ENCODE measurements around the gene PPIB.

The PPIB gene

GRCh38 chr15:64162869-64163658 lies at the start of gene PPIB:
TSS of gene PPIB (minus strand) at chr15:64163022. CDS start at chr15:64162986, 36 bp downstream.
- peak; percentile 95 for DNase-seq (ENCODE audit: low read depth)

- no peak for DNase-seq (ENCODE audit: low read depth)
Observed at GRCh38 chr15:64211696-64212095, 48.9 kb upstream of the PPIB start.

- no peak for DNase-seq (ENCODE audit: low read depth)
Observed at GRCh38 chr15:64210371-64210770, 47.5 kb upstream of the PPIB start.

- DNase-seq (ENCODE audit: low read depth) = no peak
Observed at GRCh38 chr15:64209680-64210334, 47.0 kb upstream of the PPIB start.

GRCh38 chr15:64205202-64205601 lies 42.4 kb upstream of the PPIB start:
- DNase-seq (ENCODE audit: low read depth) = no peak

GRCh38 chr15:64197425-64197824 lies 34.6 kb upstream of the PPIB start:
- no peak for DNase-seq (ENCODE audit: low read depth)

GRCh38 chr15:64193971-64194370 lies 31.1 kb upstream of the PPIB start:
- no peak for DNase-seq (ENCODE audit: low read depth)

GRCh38 chr15:64191971-64192830 lies 29.4 kb upstream of the PPIB start:
- no peak for DNase-seq (ENCODE audit: low read depth)

- no peak for DNase-seq (ENCODE audit: low read depth)
Observed at GRCh38 chr15:64187396-64188191, 24.8 kb upstream of the PPIB start.

- no peak for DNase-seq (ENCODE audit: low read depth)
Observed at GRCh38 chr15:64185146-64185911, 22.5 kb upstream of the PPIB start.

- DNase-seq (ENCODE audit: low read depth) = no peak
Observed at GRCh38 chr15:64182859-64183370, 20.1 kb upstream of the PPIB start.

GRCh38 chr15:64180235-64180824 lies 17.5 kb upstream of the PPIB start:
- no peak for DNase-seq (ENCODE audit: low read depth)

- DNase-seq (ENCODE audit: low read depth) = no peak
Observed at GRCh38 chr15:64166102-64166890, 3.5 kb upstream of the PPIB start.

GRCh38 chr15:64164436-64164835 lies 1.6 kb upstream of the PPIB start:
- no peak for DNase-seq (ENCODE audit: low read depth)

- DNase-seq (ENCODE audit: low read depth) = no peak
Observed at GRCh38 chr15:64163659-64164362, 989 bp upstream of the PPIB start.

- DNase-seq (ENCODE audit: low read depth) = no peak
Observed at GRCh38 chr15:64162478-64162868, 349 bp downstream of the PPIB start.

GRCh38 chr15:64161688-64162477 lies 939 bp downstream of the PPIB start:
- DNase-seq (ENCODE audit: low read depth) = no peak
